ENCODE results near the gene SYT14. TPM values are rescaled to one million over a fixed set of nuclear protein-coding genes. Genes with fewer than 3 reads are reported as not detected.

SYT14 gene
- total RNA-seq, 2 donors from 2014 or later = 6.2 to 7.1 TPM

DNA sequence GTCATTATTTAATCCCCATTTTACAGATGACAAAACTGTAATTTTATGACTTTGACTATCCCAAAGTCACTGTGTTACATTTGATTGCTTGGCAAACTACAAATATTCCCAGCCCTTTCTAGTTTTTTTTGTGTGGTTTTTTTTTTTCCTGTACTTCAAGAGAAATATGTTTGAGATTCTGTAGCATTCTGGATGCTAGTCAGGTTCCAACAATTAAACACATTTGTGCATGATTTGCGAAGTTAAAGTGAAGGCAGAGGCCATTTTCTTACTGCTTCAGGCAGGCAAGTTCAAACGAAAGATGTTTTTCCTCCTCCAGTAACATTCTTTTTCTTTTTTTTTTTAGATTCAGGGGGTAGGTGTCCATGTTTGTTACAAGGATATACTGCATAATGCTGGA, 186.7 kb downstream of the SYT14 start:
- Histone ChIP-seq H3K9me3 (ENCODE audit: control insufficient read depth, low read length) (no peaks in the 10 kb centered on the region), H3K4me1 (ENCODE audit: control insufficient read depth, insufficient read depth, low read length) (no peaks in the 10 kb centered on the region), H3K36me3 (ENCODE audit: control insufficient read depth, insufficient read depth, low read length) (no peaks in the 10 kb centered on the region), H3K27ac (ENCODE audit: low read depth, low read length) (no peak overlapping the region), H3K9ac (ENCODE audit: extremely low read depth, low read length, poor library complexity, severe bottlenecking) (no peak overlapping the region), H3K27me3 (ENCODE audit: control insufficient read depth, insufficient read depth, low read length, poor library complexity, severe bottlenecking) (no peaks in the 10 kb centered on the region), H3K4me3 (ENCODE audit: low read length) (no peak overlapping the region)
- Mint-ChIP-seq H3K36me3 (ENCODE audit: low read depth) (no peaks in the 10 kb centered on the region), H3K27ac (no peak overlapping the region), H3K4me3 (no peak overlapping the region), H3K9me3 (no peaks in the 10 kb centered on the region), H3K4me1 (no peaks in the 10 kb centered on the region), H3K27me3 (ENCODE audit: insufficient read depth) (no peaks in the 10 kb centered on the region)
- WGBS, 2 experiments (ENCODE audit: insufficient coverage in 1 of 2, insufficient read length in 1 of 2) = 72 to 96% methylated on average over 2 of the region's 2 CpGs
- DNase-seq = no peak
- TF ChIP-seq, protein P1, sequence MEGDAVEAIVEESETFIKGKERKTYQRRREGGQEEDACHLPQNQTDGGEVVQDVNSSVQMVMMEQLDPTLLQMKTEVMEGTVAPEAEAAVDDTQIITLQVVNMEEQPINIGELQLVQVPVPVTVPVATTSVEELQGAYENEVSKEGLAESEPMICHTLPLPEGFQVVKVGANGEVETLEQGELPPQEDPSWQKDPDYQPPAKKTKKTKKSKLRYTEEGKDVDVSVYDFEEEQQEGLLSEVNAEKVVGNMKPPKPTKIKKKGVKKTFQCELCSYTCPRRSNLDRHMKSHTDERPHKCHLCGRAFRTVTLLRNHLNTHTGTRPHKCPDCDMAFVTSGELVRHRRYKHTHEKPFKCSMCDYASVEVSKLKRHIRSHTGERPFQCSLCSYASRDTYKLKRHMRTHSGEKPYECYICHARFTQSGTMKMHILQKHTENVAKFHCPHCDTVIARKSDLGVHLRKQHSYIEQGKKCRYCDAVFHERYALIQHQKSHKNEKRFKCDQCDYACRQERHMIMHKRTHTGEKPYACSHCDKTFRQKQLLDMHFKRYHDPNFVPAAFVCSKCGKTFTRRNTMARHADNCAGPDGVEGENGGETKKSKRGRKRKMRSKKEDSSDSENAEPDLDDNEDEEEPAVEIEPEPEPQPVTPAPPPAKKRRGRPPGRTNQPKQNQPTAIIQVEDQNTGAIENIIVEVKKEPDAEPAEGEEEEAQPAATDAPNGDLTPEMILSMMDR (conservative IDR thresholded peaks at IDR 0.05) = no peak

DNA sequence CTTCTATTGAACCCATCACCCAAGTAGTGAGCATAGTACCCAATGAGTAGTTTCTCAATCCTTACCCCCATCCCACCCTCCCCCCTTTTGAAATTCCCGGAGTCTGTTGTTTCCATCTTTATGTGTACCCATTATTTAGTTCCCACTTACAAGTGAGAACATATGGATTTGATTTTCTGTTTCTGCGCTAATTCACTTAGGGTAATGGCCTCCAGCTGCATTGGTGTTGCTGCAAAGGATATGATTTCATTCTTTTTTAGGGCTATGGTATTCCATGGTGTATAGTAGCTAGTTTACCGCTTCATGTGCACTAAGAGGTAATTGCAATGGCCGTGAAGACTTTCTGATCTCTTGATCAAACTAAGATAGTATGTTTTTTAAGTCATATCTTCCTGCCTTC, 187.1 kb downstream of the SYT14 start:
- Mint-ChIP-seq H3K27ac (no peak overlapping the region), H3K36me3 (ENCODE audit: low read depth) (no peaks in the 10 kb centered on the region), H3K4me3 (no peak overlapping the region), H3K9me3 (no peaks in the 10 kb centered on the region), H3K4me1 (no peaks in the 10 kb centered on the region), H3K27me3 (ENCODE audit: insufficient read depth) (no peaks in the 10 kb centered on the region)
- no peaks in the 10 kb centered on the region for H3K4me1 ChIP-seq (ENCODE audit: control insufficient read depth, insufficient read depth, low read length)
- H3K27ac ChIP-seq (ENCODE audit: low read depth, low read length) = no peak overlapping the region
- TF ChIP-seq, protein P1 (conservative IDR thresholded peaks at IDR 0.05) = no peak
- H3K36me3 ChIP-seq (ENCODE audit: control insufficient read depth, insufficient read depth, low read length) = no peaks in the 10 kb centered on the region
- no peak overlapping the region for H3K4me3 ChIP-seq (ENCODE audit: low read length)
- H3K27me3 ChIP-seq (ENCODE audit: control insufficient read depth, insufficient read depth, low read length, poor library complexity, severe bottlenecking) = no peaks in the 10 kb centered on the region
- no peaks in the 10 kb centered on the region for H3K9me3 ChIP-seq (ENCODE audit: control insufficient read depth, low read length)
- no peak overlapping the region for H3K9ac ChIP-seq (ENCODE audit: extremely low read depth, low read length, poor library complexity, severe bottlenecking)
- 66 to 94% methylated on average over 2 to 4 of the region's 4 CpGs for WGBS, 2 experiments (ENCODE audit: insufficient coverage in 1 of 2, insufficient read length in 1 of 2)
- no peak for DNase-seq

DNA sequence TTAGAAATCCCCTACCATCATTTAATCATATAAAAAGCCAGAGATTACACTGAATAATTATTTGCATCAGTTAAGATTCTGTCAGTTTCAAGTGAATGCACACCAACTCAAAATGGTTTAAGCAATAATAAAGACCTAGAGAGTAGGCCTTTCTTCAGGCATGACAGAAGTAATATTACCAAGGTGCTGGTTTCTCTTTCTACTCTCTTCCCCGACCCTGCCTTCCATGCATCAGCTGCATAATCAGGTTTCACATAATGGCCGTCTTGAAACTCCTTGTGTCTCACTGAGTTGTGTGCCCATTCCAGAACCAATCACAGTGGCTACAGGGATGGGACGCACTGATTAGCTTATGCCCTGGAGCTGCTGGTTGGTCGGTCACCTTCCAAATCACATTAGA, 191.1 kb downstream of the SYT14 start:
- Histone ChIP-seq H3K9ac (ENCODE audit: extremely low read depth, low read length, poor library complexity, severe bottlenecking) (no peak overlapping the region), H3K4me1 (ENCODE audit: control insufficient read depth, insufficient read depth, low read length) (no peaks in the 10 kb centered on the region), H3K4me3 (ENCODE audit: low read length) (no peak overlapping the region), H3K36me3 (ENCODE audit: control insufficient read depth, insufficient read depth, low read length) (no peaks in the 10 kb centered on the region), H3K9me3 (ENCODE audit: control insufficient read depth, low read length) (no peaks in the 10 kb centered on the region), H3K27ac (ENCODE audit: low read depth, low read length) (no peak overlapping the region), H3K27me3 (ENCODE audit: control insufficient read depth, insufficient read depth, low read length, poor library complexity, severe bottlenecking) (no peaks in the 10 kb centered on the region)
- Mint-ChIP-seq H3K4me3 (no peak overlapping the region), H3K9me3 (no peaks in the 10 kb centered on the region), H3K27me3 (ENCODE audit: insufficient read depth) (no peaks in the 10 kb centered on the region), H3K27ac (no peak overlapping the region), H3K4me1 (no peaks in the 10 kb centered on the region), H3K36me3 (ENCODE audit: low read depth) (no peaks in the 10 kb centered on the region)
- WGBS, 2 experiments (ENCODE audit: insufficient coverage in 1 of 2, insufficient read length in 1 of 2) = 70 to 100% methylated on average over 2 to 4 of the region's 4 CpGs
- TF ChIP-seq, protein P1 (conservative IDR thresholded peaks at IDR 0.05) = no peak
- DNase-seq = no peak
